ENCODE data around the gene CCNL1.

DNA sequence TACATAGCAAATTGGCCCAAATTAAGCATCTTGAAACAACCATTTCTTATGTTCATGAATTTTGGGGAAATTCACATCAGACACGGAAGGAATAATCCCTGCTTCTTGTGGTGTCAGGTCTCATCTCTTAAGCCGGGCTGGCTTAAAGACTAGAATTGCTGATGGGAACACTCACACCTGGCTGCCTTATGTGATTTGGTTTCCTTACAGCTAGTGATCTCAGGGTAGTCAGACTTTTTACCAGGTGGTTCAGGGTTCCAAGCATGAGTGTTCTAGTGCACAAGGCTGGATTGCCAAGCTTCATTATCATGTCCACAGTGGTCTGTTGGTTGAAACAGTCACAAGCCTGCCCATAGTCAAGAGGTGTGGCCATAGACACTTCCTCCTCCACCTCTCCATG, 20.3 kb upstream of the CCNL1 start:
- no peak for TF ChIP-seq POLR2AphosphoS5 (IDR thresholded peaks at IDR 0.05; ENCODE audit: low read depth, low read length)
- TF ChIP-seq POLR2A (IDR thresholded peaks at IDR 0.05; ENCODE audit: low read depth, low read length), result no peak
